OCI-LY1 (cell line): ENCODE measurements around the gene SLC7A14.

ENCODE experiments used
- EZH2 ChIP-seq: fragments of 200-600 bp; sonication (generic), shearing (Covaris generic); IDR thresholded peaks from 2 replicates; pipeline ENCODE4 v1.8.0; 2017; ENCODE audit warnings: borderline replicate concordance, mixed run types, mild to moderate bottlenecking, antibody characterized with exemption, low read length, moderate library complexity, mixed read lengths
- TF ChIP-seq, protein P1 (sequence below): fragments of 200-600 bp; sonication (generic), shearing (Covaris generic); IDR thresholded peaks from 2 replicates; pipeline ENCODE4 v1.5.1; 2017; ENCODE audit warnings: mild to moderate bottlenecking, antibody characterized with exemption, low read length, moderate library complexity, mixed read lengths

- TF ChIP-seq, protein P1, sequence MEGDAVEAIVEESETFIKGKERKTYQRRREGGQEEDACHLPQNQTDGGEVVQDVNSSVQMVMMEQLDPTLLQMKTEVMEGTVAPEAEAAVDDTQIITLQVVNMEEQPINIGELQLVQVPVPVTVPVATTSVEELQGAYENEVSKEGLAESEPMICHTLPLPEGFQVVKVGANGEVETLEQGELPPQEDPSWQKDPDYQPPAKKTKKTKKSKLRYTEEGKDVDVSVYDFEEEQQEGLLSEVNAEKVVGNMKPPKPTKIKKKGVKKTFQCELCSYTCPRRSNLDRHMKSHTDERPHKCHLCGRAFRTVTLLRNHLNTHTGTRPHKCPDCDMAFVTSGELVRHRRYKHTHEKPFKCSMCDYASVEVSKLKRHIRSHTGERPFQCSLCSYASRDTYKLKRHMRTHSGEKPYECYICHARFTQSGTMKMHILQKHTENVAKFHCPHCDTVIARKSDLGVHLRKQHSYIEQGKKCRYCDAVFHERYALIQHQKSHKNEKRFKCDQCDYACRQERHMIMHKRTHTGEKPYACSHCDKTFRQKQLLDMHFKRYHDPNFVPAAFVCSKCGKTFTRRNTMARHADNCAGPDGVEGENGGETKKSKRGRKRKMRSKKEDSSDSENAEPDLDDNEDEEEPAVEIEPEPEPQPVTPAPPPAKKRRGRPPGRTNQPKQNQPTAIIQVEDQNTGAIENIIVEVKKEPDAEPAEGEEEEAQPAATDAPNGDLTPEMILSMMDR, result no peak
- TF ChIP-seq EZH2, result no peak
Observed at GRCh38 chr3:170440344-170440743, 145.5 kb downstream of the SLC7A14 start.
